ENCODE measurements around the gene CENPP.

CENPP gene

GRCh38 chr9:92660266-92660665, 334.5 kb downstream of the CENPP start:
- no peak for DNase-seq (ENCODE audit: low read depth)

DNA sequence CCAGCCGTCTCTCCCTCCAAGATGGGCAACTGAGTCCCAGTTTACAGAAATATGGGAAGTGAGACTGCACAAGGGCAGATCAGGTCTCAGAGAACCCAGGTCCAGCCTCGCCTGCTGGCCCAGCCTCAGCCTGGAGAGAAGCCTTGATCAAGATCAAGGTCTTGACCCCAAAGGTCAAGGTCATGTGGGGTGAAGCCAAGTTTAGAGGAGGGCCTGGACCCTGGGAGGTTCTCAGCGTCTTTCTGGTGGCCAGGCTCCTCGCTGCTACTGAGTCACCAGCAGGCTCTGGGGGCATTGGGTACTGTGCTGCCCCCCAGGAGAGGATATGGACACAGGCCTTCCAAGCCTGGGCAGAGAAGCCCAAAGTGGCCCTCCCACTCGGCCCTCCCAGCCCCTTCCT, 335.4 kb downstream of the CENPP start:
- DNase-seq (ENCODE audit: low read depth), result no peak

DNA sequence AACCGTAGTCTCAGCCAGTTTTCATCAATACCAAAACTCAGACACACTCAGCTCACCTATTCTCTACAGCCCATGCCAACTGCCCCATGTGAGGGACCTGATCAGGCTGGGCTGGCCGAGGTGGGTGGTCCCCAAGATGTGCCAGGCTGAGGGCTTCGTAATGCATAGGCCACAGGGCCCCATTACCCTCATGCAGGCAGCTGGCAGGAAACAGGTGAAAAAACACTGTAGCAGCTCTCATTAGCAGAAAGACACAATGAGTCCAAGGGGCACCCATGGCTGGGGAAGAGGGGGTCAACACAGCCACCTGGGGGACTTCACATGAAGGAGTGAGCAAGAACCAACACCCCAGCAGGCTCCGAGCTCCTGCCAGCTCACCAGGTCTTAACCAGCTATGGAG, 336.0 kb downstream of the CENPP start:
- DNase-seq (ENCODE audit: low read depth), result no peak

- no peak for DNase-seq (ENCODE audit: low read depth)
Observed at GRCh38 chr9:92663126-92663525, 337.4 kb downstream of the CENPP start.

- no peak for DNase-seq (ENCODE audit: low read depth)
Observed at GRCh38 chr9:92663951-92664350, 338.2 kb downstream of the CENPP start.

DNA sequence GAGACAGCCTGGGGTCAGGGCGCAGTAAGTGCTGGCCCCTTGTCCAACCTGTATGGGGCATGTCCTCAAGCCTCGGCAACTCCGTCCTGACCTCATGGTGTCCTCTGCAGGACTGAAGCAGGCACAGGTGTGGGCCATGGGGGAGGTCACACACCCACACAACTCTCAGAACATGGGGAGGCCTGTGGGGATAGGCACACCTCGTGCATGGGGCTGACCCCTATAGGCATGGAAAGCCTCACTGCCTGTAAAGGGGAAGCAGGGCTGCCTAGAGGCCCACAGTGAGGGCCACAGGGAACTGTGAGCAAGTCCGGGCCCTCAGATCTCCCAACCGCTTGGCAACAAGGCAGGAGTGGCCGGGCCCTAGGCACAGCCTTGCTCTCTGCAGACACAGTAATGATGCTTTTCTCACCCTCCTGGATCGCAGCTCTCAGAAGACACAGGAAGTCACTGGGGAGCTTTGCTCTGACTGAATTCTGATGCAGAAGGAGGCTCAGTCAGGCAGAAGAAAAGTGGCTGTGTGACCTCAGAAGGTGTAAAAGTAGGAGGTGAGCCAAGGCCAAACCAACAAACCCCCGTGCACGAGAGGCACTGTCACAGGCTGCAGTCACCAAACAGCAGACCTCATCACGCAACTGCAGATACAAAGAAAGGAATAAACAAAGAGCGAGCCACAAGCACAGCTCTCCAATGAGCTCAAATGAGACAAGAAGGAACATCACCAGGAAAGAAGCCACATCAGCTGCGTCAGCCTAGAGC, 338.8 kb downstream of the CENPP start:
- no peak for DNase-seq (ENCODE audit: low read depth)

DNA sequence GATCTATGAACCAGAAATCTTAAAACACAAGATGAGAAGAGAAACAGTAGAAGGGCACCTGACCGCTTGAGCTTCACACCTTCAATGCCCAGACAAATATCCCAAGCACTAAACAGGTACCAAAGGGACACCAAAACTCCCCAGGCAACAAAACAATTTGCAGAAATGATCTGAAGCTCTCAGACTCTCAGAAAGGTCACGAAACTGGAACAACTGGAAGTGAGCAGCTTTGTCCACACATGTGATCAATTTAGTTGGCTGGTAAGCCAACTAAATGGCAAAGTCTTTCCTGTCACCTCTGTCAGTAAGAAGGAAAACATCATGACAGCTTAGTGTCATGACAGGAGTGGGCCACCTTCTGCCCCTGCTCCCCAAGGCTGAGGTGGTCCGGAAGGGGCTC, 340.1 kb downstream of the CENPP start:
- DNase-seq (ENCODE audit: low read depth), result no peak

DNA sequence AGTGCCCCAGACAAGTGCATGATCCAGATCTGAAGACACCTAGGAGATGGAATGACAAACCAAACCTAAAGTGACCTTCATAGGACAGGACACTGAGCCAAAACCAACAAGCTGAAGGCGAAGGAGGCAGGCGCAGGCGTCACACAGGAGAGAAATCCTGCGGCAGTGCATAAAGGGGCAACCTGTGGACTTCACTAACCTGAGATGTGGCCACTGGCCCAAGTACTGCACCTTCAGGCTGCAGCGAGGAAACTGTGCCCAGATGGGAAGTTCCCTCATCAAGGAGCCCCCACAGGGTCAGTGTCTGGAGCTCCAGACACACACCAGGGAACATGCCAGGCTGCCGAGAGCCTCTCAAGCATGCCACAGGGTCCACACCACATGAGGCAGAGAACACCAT, 340.5 kb downstream of the CENPP start:
- DNase-seq (ENCODE audit: low read depth), result no peak

GRCh38 chr9:92666912-92667532, 341.3 kb downstream of the CENPP start:
- no peak for DNase-seq (ENCODE audit: low read depth)

DNA sequence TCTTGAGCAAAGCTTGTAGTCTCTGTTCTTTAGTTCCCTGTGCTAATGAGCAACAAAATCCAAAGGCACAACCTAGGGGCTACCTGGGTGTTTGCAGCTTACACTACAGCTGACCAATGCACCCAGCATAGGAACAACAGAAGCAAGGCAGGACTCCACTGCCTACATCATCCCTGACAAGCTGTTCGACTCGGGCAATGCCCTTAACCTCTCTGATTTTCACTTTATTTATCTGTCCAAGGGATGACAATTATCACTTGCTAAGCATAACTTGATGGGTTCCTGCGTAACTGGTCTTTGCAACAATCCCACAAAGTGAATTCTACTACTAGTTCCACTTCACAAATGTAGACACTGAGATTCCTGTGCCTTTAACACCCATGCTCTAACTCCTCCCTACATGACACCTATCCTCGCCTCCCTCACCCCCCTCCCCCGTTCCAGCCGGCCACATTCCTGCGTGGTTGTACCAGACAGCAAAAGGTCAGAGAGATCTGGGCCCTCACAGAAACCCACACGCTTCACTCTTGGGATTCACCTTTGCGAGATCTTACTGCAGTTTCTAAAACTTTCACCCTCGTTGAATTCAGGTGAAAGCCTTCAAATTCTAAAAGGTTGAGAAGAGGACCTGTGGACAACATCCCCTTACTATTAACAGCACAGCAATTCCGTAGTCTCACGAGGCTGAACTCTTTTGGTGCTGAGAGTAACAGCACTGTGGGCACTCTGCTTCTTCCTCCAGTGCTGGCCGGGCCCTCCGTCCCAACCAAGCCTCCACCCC, 343.2 kb downstream of the CENPP start:
- DNase-seq (ENCODE audit: low read depth), result peak; percentile 26

GRCh38 chr9:92669527-92669889, 343.8 kb downstream of the CENPP start:
- no peak for DNase-seq (ENCODE audit: low read depth)

Data from HS-5 (cell line).